ENCODE results near the gene BAIAP2L2. TPM values are rescaled to one million over a fixed set of nuclear protein-coding genes. Genes with fewer than 3 reads are reported as not detected.

BAIAP2L2 gene
- total RNA-seq, 1 experiment from 2014 or later = 2.3 TPM

DNA sequence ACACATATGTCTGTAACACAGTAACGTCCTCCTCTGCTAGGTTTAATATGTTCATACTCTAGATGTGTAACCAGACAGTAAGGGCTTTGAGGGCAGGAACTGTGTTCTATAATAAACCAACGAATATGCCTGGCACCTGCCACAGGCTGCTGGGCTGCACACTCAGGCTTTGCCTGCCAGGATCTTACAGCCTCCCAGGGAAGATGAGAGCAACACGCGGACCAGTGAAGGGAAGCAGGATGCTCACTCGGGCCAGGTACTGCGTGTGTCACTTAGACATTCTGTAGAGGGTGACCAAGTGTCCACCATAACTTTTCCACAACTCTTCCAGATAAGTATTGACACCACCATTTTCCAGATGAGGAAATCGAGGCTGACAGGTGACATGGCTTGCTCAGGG lies 21.7 kb upstream of the BAIAP2L2 start:
- Histone ChIP-seq H4K5ac (ENCODE audit: insufficient read length, low read depth, low read length) (no peak overlapping the region), H2BK12ac (ENCODE audit: insufficient read length, low read depth, low read length) (no peak overlapping the region), H4K8ac (replicated peaks; ENCODE audit: insufficient read length, low read depth, low read length) (no peak overlapping the region), H2BK15ac (ENCODE audit: low read depth, low read length) (no peak overlapping the region), H3K9me3 (ENCODE audit: control insufficient read depth, low read depth, low read length) (no peaks in the 10 kb centered on the region), H3K56ac (ENCODE audit: insufficient read length, low read depth, low read length) (no peak overlapping the region), H3K27ac (ENCODE audit: insufficient read length, low read depth, low read length) (no peak overlapping the region), H4K91ac (ENCODE audit: insufficient read length, low read depth, low read length) (no peak overlapping the region), H3K23me2 (ENCODE audit: insufficient read length, low read depth, low read length, poor library complexity, severe bottlenecking) (no peaks in the 10 kb centered on the region), H3T11ph (ENCODE audit: low read length) (no peak overlapping the region), H3K27me3 (ENCODE audit: insufficient read depth, low read length) (no peaks in the 10 kb centered on the region), H4K20me1 (ENCODE audit: control insufficient read depth, insufficient read depth, insufficient read length) (no peaks in the 10 kb centered on the region), H3K14ac (ENCODE audit: insufficient read depth, low read length) (no peak overlapping the region), H2AFZ (ENCODE audit: low read length) (no peak overlapping the region), H3K4me2 (ENCODE audit: insufficient read depth, insufficient read length, low read length) (no peak overlapping the region), H3K4ac (ENCODE audit: low read depth, low read length) (no peak overlapping the region), H2BK120ac (ENCODE audit: low read depth, low read length, poor library complexity, severe bottlenecking) (no peak overlapping the region), H2AK5ac (ENCODE audit: insufficient read length, low read length) (no peak overlapping the region), H3K79me1 (ENCODE audit: insufficient read depth, low read depth, low read length, poor library complexity, severe bottlenecking) (no peaks in the 10 kb centered on the region), H3K79me2 (ENCODE audit: insufficient read depth, low read length) (no peaks in the 10 kb centered on the region), H3K23ac (ENCODE audit: insufficient read length, low read depth, low read length) (no peak overlapping the region), H2BK5ac (ENCODE audit: insufficient read length, low read length) (no peak overlapping the region), H3K9ac (ENCODE audit: extremely low read depth, insufficient read length, low read length) (no peak overlapping the region), H2BK20ac (ENCODE audit: low read depth, low read length, poor library complexity, severe bottlenecking) (no peak overlapping the region), H3K18ac (ENCODE audit: insufficient read length, low read depth, low read length) (no peak overlapping the region), H3K4me1 (ENCODE audit: insufficient read depth, low read length) (no peaks in the 10 kb centered on the region)
- TF ChIP-seq, protein P1, sequence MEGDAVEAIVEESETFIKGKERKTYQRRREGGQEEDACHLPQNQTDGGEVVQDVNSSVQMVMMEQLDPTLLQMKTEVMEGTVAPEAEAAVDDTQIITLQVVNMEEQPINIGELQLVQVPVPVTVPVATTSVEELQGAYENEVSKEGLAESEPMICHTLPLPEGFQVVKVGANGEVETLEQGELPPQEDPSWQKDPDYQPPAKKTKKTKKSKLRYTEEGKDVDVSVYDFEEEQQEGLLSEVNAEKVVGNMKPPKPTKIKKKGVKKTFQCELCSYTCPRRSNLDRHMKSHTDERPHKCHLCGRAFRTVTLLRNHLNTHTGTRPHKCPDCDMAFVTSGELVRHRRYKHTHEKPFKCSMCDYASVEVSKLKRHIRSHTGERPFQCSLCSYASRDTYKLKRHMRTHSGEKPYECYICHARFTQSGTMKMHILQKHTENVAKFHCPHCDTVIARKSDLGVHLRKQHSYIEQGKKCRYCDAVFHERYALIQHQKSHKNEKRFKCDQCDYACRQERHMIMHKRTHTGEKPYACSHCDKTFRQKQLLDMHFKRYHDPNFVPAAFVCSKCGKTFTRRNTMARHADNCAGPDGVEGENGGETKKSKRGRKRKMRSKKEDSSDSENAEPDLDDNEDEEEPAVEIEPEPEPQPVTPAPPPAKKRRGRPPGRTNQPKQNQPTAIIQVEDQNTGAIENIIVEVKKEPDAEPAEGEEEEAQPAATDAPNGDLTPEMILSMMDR (conservative IDR thresholded peaks at IDR 0.05) = no peak
- peaks cover 0 to 31% (median 18%) of the 10 kb centered on the region in 3 experiments; a peak in 6 of 7 replicates for H3K36me3 Mint-ChIP-seq (ENCODE audit: insufficient read depth in 1 of 3, low read depth in 3 of 3)
- H3K9me3 Mint-ChIP-seq = no peaks in the 10 kb centered on the region
- H3K4me3 Mint-ChIP-seq = no peak overlapping the region; a peak in 1 of 5 replicates
- no peaks in the 10 kb centered on the region for H3K4me1 Mint-ChIP-seq
- peak overlapping the region in 1 of 3 experiments; percentile 82; a peak in 1 of 7 replicates for H3K27ac Mint-ChIP-seq
- H3K27me3 Mint-ChIP-seq (ENCODE audit: low read depth) = no peaks in the 10 kb centered on the region
- no CpG with 5 or more reads among the region's 7 CpGs for WGBS (ENCODE audit: extremely low coverage, insufficient read length, low lambda C conversion rate)
- DNase-seq = no peak

All from H9 (cell line).